A204.1 (cell line): ENCODE data around the gene KRT77.
"Not testable (repeated sequence)": the region's sequence is repeated elsewhere in the genome, so short reads cannot be mapped to it uniquely, and the experiment has no call there.

Source experiments
- FAIRE-seq: peaks from 2 replicates; lab custom pipeline; 2012; peaks lifted over from hg19 to GRCh38; lab: Jason Lieb, UNC

KRT77 gene

DNA sequence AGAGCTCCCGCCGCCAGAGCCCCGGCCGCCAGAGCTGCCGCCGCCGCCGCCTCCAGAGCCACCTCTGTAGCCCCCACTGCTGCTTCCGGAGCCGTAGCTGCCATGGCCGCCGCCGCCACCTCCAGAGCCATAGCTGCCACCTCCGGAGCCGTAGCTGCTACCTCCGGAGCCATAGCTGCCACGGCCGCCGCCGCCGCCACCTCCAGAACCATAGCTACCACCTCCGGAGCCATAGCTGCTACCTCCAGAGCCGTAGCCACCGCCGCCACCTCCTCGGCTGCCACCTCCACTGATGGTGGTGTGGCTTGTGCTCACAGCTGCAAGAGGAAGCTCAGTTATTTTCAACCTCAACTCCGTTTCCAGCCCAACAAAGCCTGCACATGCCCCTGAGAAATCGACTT, 28.0 kb downstream of the KRT77 start:
- FAIRE-seq, result no peak

DNA sequence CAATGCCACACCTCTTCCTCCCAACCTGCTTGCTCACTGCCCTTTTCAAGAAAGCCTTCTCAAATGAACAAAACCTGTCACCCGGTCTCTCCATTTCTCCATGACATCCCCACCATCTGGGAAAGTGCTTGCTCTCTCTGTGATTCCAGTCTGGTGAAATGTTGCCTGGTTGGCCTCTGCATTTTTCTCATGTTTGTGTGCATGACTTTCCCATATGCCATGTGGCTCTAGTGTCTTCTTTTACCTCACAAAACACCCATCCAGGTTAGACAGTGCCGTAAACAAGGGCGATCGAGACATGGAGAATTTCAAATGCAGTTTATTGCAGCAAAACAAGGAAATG, 28.9 kb downstream of the KRT77 start:
- FAIRE-seq, result no peak

DNA sequence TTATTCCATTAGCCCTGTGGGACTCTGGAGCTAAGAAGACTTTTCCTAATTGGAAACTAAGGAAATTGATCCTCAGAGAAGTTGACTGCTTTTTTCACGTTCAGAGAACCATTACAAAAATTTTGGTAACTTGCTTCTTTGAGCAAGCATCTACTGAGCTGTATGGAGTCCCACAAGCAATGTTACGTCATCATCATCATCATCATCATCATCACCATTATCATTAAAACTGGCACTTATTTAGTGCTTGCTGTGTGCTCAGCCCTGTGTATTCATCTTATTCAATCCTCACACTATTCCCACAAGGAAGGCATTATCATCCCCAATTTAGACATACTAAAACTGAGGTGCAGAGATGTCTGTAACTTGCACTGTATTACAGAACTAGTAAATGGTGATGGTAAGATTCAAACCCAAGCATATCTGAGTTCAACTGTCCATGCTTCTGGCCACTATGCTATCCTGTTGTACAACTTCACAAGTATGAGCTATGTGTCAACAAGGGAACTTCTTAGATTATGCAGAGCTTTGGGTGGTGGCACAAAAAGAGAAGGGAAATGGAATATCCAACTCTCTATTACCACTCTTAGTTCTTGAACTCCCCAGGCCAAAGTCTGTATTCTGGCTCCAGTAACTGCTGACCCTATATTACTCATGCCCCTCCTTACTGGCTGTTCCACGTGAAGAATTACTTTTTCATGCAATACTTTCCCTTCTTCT, 29.5 kb downstream of the KRT77 start:
- no peak for FAIRE-seq

DNA sequence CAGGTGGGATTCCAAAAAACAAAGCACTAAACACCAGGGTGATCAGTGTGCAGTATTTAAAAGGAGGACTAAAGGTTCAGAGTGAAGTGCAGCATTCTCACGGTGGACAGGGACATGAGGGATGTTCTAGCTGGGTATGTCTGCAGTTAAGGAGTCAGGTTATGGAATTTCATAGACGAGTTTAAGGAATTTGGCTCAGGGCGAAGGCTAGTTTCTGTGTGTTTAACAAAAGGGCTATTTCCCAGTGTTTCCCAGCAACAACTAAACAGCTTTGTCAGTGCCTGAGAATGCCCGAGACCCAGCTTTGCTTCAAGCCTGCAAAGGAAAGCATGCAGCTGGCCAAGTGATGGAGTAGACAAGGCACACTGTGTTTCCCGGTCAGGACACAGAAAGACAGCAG, 30.1 kb downstream of the KRT77 start:
- FAIRE-seq, result no peak

DNA sequence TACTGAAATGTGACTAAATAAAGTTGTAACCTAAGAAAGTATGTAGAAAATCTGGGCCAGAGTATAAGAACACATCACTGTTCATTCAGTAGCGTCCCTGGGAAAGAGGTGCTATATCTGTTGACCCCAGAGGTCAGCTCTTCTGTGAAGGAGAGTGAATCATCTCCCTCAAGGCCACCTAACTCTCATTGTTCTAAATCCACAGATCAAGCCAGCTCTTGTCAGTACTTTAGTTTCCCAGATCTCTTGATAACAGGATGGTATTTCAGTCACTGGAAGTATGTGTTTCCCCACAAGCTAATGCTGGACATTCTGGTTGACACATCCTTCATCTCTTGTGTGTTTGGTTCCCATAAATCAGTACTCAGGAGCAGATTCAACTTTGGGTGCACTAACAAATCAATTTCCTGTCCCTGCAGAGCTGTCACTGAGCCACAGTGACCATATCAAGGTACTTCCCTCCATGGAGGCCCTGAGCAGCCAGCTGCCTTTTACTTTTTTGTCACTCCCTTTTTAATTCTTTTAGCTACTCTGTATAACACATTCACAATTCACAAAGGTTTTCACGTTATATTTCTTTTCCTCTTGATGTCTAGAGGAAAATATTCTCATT, 30.9 kb downstream of the KRT77 start:
- FAIRE-seq, result no peak

DNA sequence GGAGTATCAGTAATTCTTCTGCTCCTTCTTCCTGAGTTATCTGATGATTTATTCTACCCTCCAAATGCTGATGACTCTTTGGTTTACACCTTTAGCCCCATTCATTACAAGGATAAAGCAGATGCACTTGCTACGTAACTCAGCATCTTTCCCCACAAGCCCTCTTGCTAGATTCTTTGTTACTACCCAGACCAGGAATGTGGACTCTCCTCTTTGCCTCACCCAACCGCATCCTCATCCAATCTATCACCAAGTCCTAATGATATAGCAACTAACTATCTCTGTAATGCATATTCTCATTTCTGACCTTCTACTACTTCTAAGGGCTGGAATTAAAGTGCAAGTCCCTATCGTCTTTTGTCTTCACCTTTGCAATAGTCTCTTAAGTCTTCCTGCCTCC, 32.4 kb downstream of the KRT77 start:
- FAIRE-seq, result no peak

DNA sequence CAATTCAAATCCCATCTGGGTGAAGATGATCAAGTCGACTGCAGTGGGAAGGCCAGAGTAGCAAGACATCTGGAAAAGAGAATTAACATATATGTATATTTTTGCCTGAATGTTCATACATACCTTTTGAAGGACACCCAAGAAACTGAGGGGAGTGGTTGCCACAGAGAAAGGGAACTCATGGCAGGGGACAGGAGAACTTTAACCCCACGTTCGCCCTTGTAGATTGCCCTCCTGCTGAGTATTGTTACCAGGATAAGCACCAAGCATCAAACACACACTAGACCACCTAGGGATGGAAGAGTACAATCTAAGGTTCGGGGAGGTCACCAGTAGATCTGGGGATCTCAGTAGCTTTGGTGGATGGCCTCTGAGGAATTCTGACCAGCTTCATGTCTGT, 32.8 kb downstream of the KRT77 start:
- no peak for FAIRE-seq

DNA sequence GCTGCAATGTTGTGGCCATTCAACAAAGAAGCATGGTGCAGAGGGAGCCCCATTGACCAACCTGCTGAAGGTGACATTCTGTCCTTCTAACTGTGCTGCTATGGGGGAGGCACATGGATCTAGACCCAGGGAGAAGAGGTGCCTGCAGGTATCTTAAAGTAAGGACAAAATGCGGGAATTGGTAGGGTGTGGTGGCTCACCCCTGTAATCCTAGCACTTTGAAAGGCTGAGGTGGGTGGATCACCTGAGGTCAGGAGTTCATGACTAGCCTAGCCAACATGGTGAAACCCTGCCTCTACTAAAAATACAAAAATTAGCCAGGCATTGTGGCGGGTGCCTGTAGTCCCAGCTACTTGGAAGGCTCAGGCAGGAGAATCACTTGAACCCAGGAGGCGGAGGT, 33.4 kb downstream of the KRT77 start:
- not testable (repeated sequence) for FAIRE-seq

DNA sequence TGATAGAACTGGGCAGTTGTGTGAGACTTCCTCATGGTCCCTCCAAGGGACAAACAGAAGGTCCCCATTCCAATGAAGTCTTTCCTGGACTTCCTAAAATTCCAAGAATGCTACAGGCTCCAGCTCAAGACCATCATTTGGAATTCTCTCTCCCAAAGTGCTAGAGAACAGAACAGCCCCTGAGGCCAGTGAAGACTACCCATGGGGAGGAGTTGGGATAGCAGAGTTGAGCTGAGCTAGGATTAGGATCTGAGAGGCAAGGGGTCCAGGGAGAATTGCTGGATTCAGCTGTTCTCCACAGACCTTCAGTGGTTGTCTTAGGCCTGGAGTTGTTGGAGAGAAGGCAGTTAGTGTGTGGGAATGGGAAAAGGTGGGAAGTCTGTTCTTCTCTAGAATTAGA, 33.9 kb downstream of the KRT77 start:
- FAIRE-seq, result no peak

DNA sequence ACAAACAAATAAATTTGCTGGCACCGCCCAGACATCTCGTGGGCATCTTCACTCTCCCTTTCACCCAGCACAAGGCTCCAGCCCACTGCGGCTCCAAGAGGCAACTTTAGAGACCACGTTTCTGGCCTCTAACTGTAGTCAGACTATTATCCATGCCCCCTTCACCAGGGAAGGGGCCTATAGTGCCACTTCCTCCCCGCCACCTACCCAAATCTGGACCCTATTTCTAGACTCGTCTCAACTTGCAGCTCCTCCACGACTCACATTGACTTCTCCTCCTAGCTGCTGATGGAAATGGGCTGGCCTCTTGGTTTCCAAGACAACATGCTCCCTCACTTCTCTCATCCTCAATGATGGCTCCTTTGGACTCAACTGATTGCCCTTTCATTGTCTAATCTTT, 35.4 kb downstream of the KRT77 start:
- no peak for FAIRE-seq

DNA sequence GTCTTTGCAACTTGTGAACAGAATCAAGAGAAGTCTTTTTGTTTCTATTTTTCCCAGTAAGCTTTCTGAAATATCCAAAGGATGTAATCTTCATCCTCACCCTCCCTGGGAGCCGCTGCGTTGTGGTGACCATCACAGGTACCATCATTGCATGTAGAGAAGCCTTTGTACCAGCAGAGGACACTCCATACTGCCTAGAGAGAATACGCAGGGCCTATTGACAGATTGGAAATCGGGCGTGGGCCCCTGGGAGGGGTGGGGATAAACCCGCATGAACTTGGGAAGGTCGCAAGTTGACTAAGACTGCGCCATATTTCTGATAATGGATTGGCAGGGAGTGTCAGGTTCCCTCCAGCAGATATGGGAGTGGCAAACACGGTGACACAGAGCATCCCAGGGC, 35.8 kb downstream of the KRT77 start:
- FAIRE-seq, result no peak

DNA sequence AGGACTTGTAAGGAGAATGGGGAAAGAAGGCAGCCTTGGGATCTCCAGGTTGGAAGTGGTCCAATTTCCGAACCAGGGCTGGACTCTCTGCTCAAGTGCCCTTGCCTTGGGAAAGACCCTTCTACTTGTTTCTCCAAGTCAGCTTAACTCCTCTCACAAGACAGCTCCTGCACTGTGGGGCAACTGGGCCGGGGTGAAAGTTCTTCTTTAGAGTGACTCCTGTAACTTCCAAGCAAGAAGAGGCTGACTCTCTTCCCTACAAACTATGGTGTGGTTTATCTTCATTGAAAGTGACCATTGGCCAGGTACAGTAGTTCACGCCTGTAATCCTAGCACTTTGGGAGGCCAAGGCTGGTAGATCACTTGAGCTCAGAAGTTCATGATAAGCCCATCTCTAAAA, 36.9 kb downstream of the KRT77 start:
- FAIRE-seq, result no peak

DNA sequence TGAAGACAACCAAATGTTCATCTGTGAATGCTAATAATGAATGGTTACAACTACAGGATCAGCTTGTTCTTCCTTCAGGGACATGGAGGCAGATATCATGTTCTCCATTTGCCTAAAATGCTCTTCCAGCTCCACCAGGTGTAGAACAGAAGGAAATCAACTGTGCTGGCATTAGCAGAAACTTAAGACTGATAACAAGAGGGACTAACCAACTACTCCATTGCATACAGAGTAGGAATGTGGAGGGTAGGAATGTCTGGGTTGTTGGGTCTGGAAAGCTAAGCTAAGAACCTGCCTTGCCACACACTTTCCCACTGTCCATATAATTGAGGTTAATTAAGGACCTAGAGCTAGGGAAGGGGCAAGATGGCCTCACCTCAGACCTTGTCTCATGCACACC, 39.9 kb downstream of the KRT77 start:
- FAIRE-seq, result no peak

DNA sequence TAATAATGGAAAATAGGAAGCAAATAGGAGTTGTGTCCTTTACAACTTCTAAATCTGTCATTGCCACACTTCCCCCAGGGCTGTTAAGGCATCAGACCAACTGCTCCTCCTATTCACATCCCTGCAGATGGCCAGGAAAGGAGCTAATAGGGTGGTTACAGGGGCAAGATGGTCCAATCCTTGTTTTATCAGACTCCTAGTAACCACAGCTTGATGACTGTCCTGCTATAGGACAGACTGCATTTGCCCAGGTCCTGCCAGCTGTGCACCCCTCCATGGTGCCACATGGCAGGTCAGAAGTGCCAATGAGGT, 40.5 kb downstream of the KRT77 start:
- FAIRE-seq, result no peak

DNA sequence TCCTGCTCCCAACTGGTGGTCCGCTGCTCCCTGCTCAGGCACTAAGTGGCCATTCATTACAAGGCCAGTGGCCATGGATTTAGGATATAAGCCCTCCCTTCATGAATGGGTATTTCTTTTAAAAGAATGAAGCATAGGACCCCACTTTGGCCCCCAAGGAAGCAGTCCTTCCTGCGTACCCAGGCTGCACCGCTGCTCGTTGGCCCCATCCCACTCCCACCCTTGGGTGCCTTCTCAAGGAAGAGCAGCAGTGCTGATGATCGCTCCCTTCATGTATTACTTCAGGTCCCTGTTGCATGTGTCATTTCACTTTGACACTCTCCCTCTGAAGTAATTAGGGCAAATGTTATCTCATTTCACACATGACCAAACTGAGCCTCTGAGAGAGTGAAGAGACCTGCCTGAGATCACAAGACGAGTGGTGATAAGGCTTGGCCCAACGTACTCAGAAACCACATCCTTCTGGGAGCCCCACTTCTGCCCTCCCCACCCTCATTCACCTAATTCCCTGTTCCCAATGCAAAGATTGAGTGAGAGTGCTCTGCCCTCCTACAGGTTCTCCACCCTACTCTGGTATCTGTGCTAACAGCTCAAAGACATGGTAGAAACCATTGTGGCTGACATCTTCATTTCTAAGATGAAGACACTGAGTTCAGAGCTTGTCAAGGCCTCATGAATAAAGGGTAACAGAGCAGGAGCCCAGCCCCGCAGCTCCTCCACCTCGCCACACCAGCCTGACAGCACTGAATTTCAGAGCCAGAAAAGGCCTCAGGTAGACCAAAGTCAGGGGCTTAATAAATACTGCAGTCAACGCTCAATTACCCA, 41.0 kb downstream of the KRT77 start:
- no peak for FAIRE-seq

DNA sequence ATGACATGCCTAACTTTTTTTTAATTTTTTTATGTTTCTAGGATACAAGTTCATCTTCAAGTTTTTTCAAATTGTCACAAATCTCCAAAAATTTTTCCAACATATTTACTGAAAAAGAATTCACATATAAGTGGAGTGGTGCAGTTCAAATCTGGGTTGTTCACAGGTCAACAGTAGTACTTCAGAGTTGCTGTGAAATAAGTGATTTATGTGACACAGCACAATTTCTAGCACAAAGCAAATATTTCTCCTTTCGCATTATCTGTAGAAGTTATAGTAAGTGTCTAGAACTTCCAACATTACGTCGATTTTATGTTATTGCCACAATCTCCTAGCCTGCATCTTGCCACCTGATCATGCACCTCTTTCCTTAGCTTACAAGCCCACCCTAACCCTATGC, 41.7 kb downstream of the KRT77 start:
- FAIRE-seq, result no peak

DNA sequence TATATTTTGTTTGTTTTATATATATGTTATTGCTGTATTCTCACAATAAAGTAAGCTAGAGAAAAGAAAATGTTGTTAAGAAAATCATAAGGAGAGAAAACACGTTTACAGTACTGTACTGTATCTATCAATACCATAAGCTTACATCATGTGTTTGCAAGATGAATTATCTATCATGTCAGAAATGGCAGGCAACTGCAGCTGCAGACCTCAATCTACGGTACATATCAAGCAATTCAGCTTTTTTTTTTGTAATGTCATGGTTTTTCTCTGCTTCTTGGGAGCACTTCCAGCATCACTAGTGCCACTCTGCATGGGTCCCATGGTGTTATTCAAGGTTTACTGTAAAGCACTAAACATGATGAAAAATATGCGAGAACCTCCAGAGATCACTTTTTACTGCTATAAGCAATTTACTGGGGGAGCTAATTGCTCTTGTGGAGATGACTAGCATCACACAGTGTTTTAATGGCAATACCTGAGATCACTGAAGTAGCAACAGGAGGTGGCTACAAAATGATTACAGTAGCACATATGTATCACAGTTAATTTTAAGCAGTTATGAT, 42.3 kb downstream of the KRT77 start:
- no peak for FAIRE-seq

DNA sequence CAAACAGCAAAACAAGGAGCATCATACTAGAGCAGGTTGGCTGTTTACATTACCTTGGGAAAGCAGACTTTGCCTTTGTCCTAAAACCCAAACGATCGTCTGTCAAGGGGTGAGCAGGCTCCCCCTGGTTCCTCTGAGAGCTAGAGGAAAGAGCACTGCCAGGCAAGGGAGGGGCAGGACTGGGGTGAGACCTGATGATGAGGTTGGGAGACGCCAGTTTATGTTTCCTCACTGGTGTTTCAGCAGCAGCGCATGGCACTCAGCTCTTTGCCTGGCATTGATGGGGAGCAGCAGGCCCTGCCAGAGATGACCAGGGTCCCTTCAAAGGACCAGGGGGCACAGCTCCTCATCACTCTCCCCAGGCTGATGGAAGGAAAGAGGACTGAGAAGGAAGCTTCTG, 43.4 kb downstream of the KRT77 start:
- no peak for FAIRE-seq

DNA sequence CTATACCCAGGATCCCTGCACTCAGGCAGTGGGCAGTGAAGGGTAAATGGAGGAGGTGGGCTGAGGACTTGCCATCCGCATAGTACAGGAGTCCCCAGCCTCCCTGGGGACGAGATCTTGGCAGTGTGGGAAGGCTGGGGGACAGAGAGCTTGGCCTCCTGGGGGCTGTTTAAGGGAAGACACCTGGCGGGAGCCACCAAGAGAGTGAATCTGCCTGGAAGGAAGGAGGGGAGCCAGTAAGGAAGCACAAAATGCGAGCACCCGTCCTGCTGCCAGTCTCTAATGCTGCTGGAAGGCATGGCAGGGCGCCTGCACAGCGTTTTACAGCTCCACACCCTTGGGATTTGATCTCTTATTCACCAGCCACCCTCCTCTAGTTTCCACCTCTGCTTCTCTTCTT, 43.9 kb downstream of the KRT77 start:
- no peak for FAIRE-seq

DNA sequence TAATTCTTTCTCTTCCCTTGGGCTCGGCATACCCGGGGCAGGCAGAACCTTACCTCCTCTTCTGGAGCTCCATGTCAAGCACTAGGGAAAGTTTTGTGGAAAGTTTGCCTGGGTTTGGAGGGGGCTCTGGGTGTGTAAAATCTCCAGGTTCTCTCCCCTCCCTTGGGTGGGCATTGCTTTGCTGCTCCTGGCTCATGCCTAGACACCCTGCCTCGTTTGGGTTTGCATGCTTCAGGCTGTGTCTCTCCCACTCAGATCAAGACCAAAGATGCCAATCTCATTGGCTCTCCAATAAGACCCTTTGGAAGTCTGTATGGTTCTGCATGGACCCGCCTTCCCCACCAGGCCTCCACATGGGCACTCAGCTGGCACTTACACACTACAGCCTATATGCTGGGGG, 45.1 kb downstream of the KRT77 start:
- no peak for FAIRE-seq

DNA sequence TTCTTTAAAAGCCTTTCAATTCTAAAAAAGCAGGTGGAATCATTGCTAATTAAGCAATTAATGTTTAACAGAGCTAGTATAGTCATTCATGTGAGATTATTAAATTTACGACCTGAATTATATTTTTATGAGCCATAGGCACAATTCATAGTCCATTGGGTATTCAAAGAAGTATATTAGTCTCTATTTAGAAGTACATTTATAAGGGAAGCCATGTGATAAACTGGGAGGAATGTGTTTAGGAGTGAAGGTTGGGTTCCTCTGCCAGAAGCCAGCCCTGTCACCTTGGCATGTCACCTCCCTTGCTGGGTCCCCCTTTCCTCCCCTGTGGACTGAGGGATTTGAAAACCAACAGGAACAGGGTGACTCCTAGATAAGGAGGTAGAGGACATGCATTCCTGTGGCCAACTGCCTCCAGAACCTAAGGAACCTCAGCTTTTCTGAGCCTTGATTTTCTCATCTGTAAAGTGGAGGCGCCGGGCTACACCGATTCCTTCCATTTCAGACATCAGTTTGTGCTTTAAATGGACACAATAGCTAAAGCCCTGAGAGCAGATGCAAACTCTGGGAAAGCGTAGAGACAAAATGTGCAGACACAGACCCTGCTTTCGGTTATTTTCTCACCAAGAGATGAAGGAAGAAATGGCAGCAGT, 45.9 kb downstream of the KRT77 start:
- no peak for FAIRE-seq

DNA sequence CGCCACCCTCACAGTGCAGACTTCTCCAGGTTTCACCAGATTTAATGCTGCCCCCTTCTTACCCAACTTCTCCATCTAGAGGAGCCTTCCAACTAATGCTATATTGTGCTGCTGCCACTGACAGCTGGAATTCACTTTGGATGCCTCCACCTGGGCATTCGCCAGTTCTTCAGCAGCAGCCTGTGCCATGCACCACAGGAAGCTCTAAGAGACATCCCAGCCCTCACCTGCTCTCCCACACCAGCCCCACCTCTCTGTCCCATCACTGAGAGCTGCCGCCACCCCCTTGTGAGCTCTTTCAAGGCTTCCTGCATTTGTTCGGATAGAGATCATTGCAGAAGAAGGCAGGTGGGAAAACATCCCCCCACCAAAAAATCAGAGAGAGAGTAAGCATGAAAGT, 46.7 kb downstream of the KRT77 start:
- no peak for FAIRE-seq

DNA sequence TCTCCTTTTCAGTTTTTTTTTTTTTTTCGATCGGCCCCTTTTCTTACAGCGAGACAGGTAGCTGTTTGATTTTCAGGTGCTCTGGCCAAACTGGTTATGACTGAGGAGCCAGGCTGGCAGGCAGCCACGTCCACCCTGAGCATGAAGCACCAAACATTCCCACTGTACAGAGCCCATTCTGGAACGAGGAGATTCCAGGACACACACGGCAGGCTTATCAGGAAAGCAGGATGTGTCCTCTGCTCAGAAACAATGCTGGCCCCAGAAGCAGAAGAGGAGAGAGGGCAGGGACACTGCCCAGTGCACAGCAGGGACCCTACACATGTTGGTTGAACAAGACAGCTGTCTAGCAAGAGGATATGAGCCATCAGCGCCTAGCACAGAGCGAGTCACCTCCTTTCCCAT, 47.6 kb downstream of the KRT77 start:
- no peak for FAIRE-seq
